AG10803 (cell line): ENCODE results near the gene FRAT2.

Experiments
- DNase-seq: peaks from one replicate; pipeline ENCODE4 v3.0.0; 2010; ENCODE audit warnings: low read depth
- H3K4me3 ChIP-seq: 2 replicates; pipeline ENCODE4 v1.5.1; 2011; ENCODE audit warnings: mild to moderate bottlenecking, low read length, control low read depth
- CTCF ChIP-seq: conservative IDR thresholded peaks from 2 replicates; pipeline ENCODE4 v1.5.1; 2011; ENCODE audit warnings: mild to moderate bottlenecking, low read length, control low read depth, inconsistent platforms

FRAT2 gene

GRCh38 chr10:97323501-97323900 lies 11.0 kb downstream of the FRAT2 start:
- DNase-seq, result no peak
- no peak for TF ChIP-seq CTCF
- H3K4me3 ChIP-seq, result no peak overlapping the region

- H3K4me3 ChIP-seq, result no peak overlapping the region
- TF ChIP-seq CTCF, result no peak
- DNase-seq, result no peak
Observed at GRCh38 chr10:97321804-97322190, 12.7 kb downstream of the FRAT2 start.

GRCh38 chr10:97321032-97321803 lies 13.3 kb downstream of the FRAT2 start:
- peak overlapping the region; percentile 17; the same call in 1 of the 2 replicates for H3K4me3 ChIP-seq
- no peak for DNase-seq
- TF ChIP-seq CTCF, result no peak

- DNase-seq, result no peak
- no peak for TF ChIP-seq CTCF
Observed at GRCh38 chr10:97320480-97321031, 14.0 kb downstream of the FRAT2 start.

GRCh38 chr10:97319671-97320479 lies 14.7 kb downstream of the FRAT2 start:
- H3K4me3 ChIP-seq, result peak overlapping the region; percentile 81
- 0 out of 2 replicates have a peak, but pooled peaks have one; percentile 7 for TF ChIP-seq CTCF

More at GRCh38 chr10:97320480-97321031, 14.0 kb downstream of the FRAT2 start:
- H3K4me3 ChIP-seq, result peak overlapping the region; percentile 81

GRCh38 chr10:97318772-97319651 lies 15.5 kb downstream of the FRAT2 start, which contains the start of gene FRAT1:
Gene FRAT1 (plus strand): TSS chr10:97319271. CDS start chr10:97319454, 183 bp downstream.
- H3K4me3 ChIP-seq, result peak within 1 kb of the TSS; percentile 81
- DNase-seq, result peak; percentile 89
- no peak for TF ChIP-seq CTCF

More at GRCh38 chr10:97319671-97320479, 14.7 kb downstream of the FRAT2 start:
- no peak for DNase-seq
